Measurements from ENCODE around the gene TIGD1.

GRCh38 chr2:232573771-232574435, 23.5 kb upstream of the TIGD1 start:
- TF ChIP-seq MAX (IDR thresholded peaks at IDR 0.05; ENCODE audit: low read depth, low read length) = no peak
- no peak for TF ChIP-seq CTCF (IDR thresholded peaks at IDR 0.05; ENCODE audit: low read depth, low read length)
